PC-3 (cell line): ENCODE results near the gene ADGRG1. TPM values are rescaled to one million over a fixed set of nuclear protein-coding genes. Genes with fewer than 3 reads are reported as not detected.

Experiments
- ATAC-seq: fragments of 200-7000 bp; cut with Tn5 transposase; 2 replicates; pipeline ENCODE4 v1.9.1; 2020; ENCODE audit warnings: mild to moderate bottlenecking, moderate library complexity
- BruUV-seq: library from RNA; stranded (reverse); fragments of 400-500 nt; replicated peaks from 2 replicates; lab custom pipeline; 2021; lab: Mats Ljungman, UMichigan
- CTCF ChIA-PET: fragments of 300-600 bp; sonication (Branson Sonifier 250); formaldehyde crosslinking; loops from one replicate; lab custom pipeline; 2022; ENCODE audit warnings: antibody characterized with exemption; lab: Charles Lee
- POLR2A ChIA-PET: fragments of 300-600 bp; sonication (Branson Sonifier 250); formaldehyde crosslinking; loops from one replicate; lab custom pipeline; 2022; ENCODE audit warnings: antibody characterized with exemption; ENCODE audit not compliant: unreplicated experiment; lab: Charles Lee
- DNase-seq: peaks from one replicate; pipeline ENCODE4 v3.0.0-alpha.2; 2015
- H2AFZ ChIP-seq: fragments of 300-600 bp; sonication (generic); 2 replicates; pipeline ENCODE4 v1.6.0; 2016; ENCODE audit warnings: antibody characterized with exemption, low read length
- H3F3A ChIP-seq: fragments of 300-600 bp; sonication (generic); one replicate; pipeline ENCODE4 v1.6.0; 2017; ENCODE audit warnings: antibody characterized with exemption, low read length, control low read depth, mild to moderate bottlenecking; ENCODE audit not compliant: unreplicated experiment
- H3K27ac ChIP-seq: fragments of 300-600 bp; sonication (generic); 2 replicates; pipeline ENCODE4 v1.5.1; 2016; ENCODE audit warnings: mild to moderate bottlenecking, low read length
- H3K27me3 ChIP-seq: fragments of 300-600 bp; sonication (generic); 2 replicates; pipeline ENCODE4 v1.6.1; 2016; ENCODE audit warnings: low read length, mixed read lengths
- H3K36me3 ChIP-seq: fragments of 300-600 bp; sonication (generic); 2 replicates; pipeline ENCODE4 v1.6.1; 2016; ENCODE audit warnings: low read depth, mixed run types, low read length, mixed read lengths
- H3K4me1 ChIP-seq: fragments of 300-600 bp; sonication (generic); 2 replicates; pipeline ENCODE4 v1.5.1; 2016; ENCODE audit warnings: low read length; ENCODE audit not compliant: insufficient read depth
- H3K4me2 ChIP-seq: fragments of 300-600 bp; sonication (generic); 2 replicates; pipeline ENCODE4 v1.6.0; 2016; ENCODE audit warnings: low read length
- H3K4me3 ChIP-seq: fragments of 300-600 bp; sonication (generic); 2 replicates; pipeline ENCODE4 v1.5.1; 2016; ENCODE audit warnings: mild to moderate bottlenecking, low read length, mixed read lengths
- H3K79me2 ChIP-seq: fragments of 300-600 bp; sonication (generic); 2 replicates; pipeline ENCODE4 v1.6.1; 2017; ENCODE audit warnings: low read length, mixed read lengths
- H3K9ac ChIP-seq: fragments of 300-600 bp; sonication (generic); 2 replicates; pipeline ENCODE4 v1.6.0; 2016; ENCODE audit warnings: mild to moderate bottlenecking, low read length
- H3K9me2 ChIP-seq: fragments of 300-600 bp; sonication (generic); replicated peaks from 2 replicates; pipeline ENCODE4 v1.6.1; 2016; ENCODE audit warnings: mixed run types, low read length, mixed read lengths
- H3K9me3 ChIP-seq: fragments of 300-600 bp; sonication (generic); 2 replicates; pipeline ENCODE4 v1.6.1; 2016; ENCODE audit warnings: low read length, mixed read lengths
- H4K20me1 ChIP-seq: fragments of 300-600 bp; sonication (generic); 2 replicates; pipeline ENCODE4 v1.6.1; 2016; ENCODE audit warnings: low read length, mixed read lengths
- CTCF ChIP-seq: fragments of 300-600 bp; sonication (generic); conservative IDR thresholded peaks from 2 replicates; pipeline ENCODE4 v1.5.1; 2017; ENCODE audit warnings: antibody characterized with exemption, low read depth, mild to moderate bottlenecking, low read length
- EZH2 ChIP-seq: fragments of 300-600 bp; sonication (generic); IDR thresholded peaks from one replicate; pipeline ENCODE4 v1.6.1; 2017; ENCODE audit warnings: antibody characterized with exemption, mild to moderate bottlenecking, low read length; ENCODE audit not compliant: unreplicated experiment
- EZH2phosphoT487 ChIP-seq: fragments of 300-600 bp; sonication (generic); IDR thresholded peaks from 2 replicates; pipeline ENCODE4 v1.6.1; 2018; ENCODE audit warnings: mild to moderate bottlenecking, antibody characterized with exemption, low read length, borderline replicate concordance
- intact Hi-C: fragments of 100-400 bp; cut with micrococcal nuclease; formaldehyde crosslinking; loops from 2 replicates; pipeline ENCODE4 v1.9.0; 2023
- total RNA-seq: library from RNA; depleted of rRNA; stranded (reverse); fragments of >200 nt; gene quantifications from 2 replicates; pipeline ENCODE4 v1.2.3, GENCODE V29; 2014; rRNA removed

ADGRG1 gene
- total RNA-seq, 1 experiment from 2014 or later = 33.7 TPM

- Histone ChIP-seq H3K27me3 (peaks cover 23% of the 10 kb centered on the region; the same call in 1 of the 2 replicates), H3F3A (no peaks in the 10 kb centered on the region), H3K27ac (no peak overlapping the region), H3K9me2 (no peaks in the 10 kb centered on the region), H3K4me3 (no peak overlapping the region), H2AFZ (no peak overlapping the region), H3K36me3 (no peaks in the 10 kb centered on the region), H3K9me3 (no peaks in the 10 kb centered on the region), H3K4me1 (no peaks in the 10 kb centered on the region), H4K20me1 (no peaks in the 10 kb centered on the region), H3K9ac (no peak overlapping the region), H3K4me2 (no peak overlapping the region), H3K79me2 (no peaks in the 10 kb centered on the region)
- TF ChIP-seq CTCF (no peak), EZH2 (no peak), EZH2phosphoT487 (no peak)
- ChIA-PET CTCF (no interaction called here), POLR2A (no interaction called here)
- ATAC-seq (no peak), DNase-seq (no peak)
- BruUV-seq = no TSS peak
- intact Hi-C loops = no loop called here
Observed at GRCh38 chr16:57713596-57713995, 85.2 kb downstream of the ADGRG1 start.

GRCh38 chr16:57714047-57714446, 85.6 kb downstream of the ADGRG1 start:
- intact Hi-C loops = no loop called here
- CTCF ChIA-PET = no interaction called here

More at GRCh38 chr16:57714047-57714446, 85.6 kb downstream of the ADGRG1 start:
- Histone ChIP-seq H3K9me2 (no peaks in the 10 kb centered on the region), H4K20me1 (no peaks in the 10 kb centered on the region), H3F3A (no peaks in the 10 kb centered on the region), H3K27me3 (peaks cover 23% of the 10 kb centered on the region; the same call in 1 of the 2 replicates), H2AFZ (no peak overlapping the region), H3K36me3 (no peaks in the 10 kb centered on the region), H3K27ac (no peak overlapping the region), H3K9ac (no peak overlapping the region), H3K4me2 (no peak overlapping the region), H3K4me3 (no peak overlapping the region), H3K79me2 (no peaks in the 10 kb centered on the region), H3K9me3 (no peaks in the 10 kb centered on the region), H3K4me1 (no peaks in the 10 kb centered on the region)
- no TSS peak for BruUV-seq
- POLR2A ChIA-PET = no interaction called here
- no peak for TF ChIP-seq EZH2
- TF ChIP-seq CTCF = no peak
- TF ChIP-seq EZH2phosphoT487 = no peak
- DNase-seq (no peak), ATAC-seq (no peak)

Other genes starting within 250 kb of the ADGRG1 start
- gene CCL17, start 223.9 kb upstream of the ADGRG1 start, total RNA-seq = not detected in 2 replicates
- 35.6 and 48.6 TPM in 2 replicates for gene CIAPIN1, start 181.2 kb upstream of the ADGRG1 start, total RNA-seq
- gene COQ9, start 181.2 kb upstream of the ADGRG1 start, total RNA-seq = 67.0 and 67.4 TPM in 2 replicates
- gene POLR2C, start 166.0 kb upstream of the ADGRG1 start, total RNA-seq = 83.2 and 114 TPM in 2 replicates
- gene DOK4, start 142.1 kb upstream of the ADGRG1 start, total RNA-seq = 4.1 and 4.9 TPM in 2 replicates
- gene CCDC102A, start 92.1 kb upstream of the ADGRG1 start, total RNA-seq = 12.7 and 13.9 TPM in 2 replicates
- gene ADGRG5, start 86.0 kb upstream of the ADGRG1 start, total RNA-seq = not detected in 2 replicates
- gene ADGRG3, start 39.7 kb downstream of the ADGRG1 start, total RNA-seq = not detected in 2 replicates
- not detected in 2 replicates for gene DRC7, start 66.2 kb downstream of the ADGRG1 start, total RNA-seq
- gene KATNB1, start 107.1 kb downstream of the ADGRG1 start, total RNA-seq = 37.7 and 50.9 TPM in 2 replicates
- 32.6 and 42.2 TPM in 2 replicates for gene KIFC3, start 173.9 kb downstream of the ADGRG1 start, total RNA-seq